Stimulated activated CD8-positive, alpha-beta memory T cell treated with anti-CD3 and anti-CD28 coated beads, Interleukin-7, amount 100 ng/mL, for 4 hours (primary cell): ENCODE results near the gene LDLRAD1.
"Not testable (repeated sequence)": the region's sequence is repeated elsewhere in the genome, so short reads cannot be mapped to it uniquely, and the experiment has no call there.

Experiments used
- DNase-seq, 2 donors: peaks; one replicate each; pipeline ENCODE4 v3.0.0-alpha.2; 2020; ENCODE audit warnings: low read depth in 2 of 2

The LDLRAD1 gene

GRCh38 chr1:53992085-53992874, 25.7 kb downstream of the LDLRAD1 start:
- DNase-seq, result no peak

- DNase-seq, result no peak
Observed at GRCh38 chr1:53987880-53988279, 30.1 kb downstream of the LDLRAD1 start.

GRCh38 chr1:53986458-53986857, 31.5 kb downstream of the LDLRAD1 start:
- no peak for DNase-seq

- DNase-seq, result no peak
Observed at GRCh38 chr1:53984726-53985125, 33.3 kb downstream of the LDLRAD1 start.

GRCh38 chr1:53982763-53983104, 35.3 kb downstream of the LDLRAD1 start:
- DNase-seq, result no peak

GRCh38 chr1:53982034-53982762, 35.8 kb downstream of the LDLRAD1 start:
- no peak for DNase-seq

- no peak for DNase-seq
Observed at GRCh38 chr1:53981220-53981619, 36.8 kb downstream of the LDLRAD1 start.

GRCh38 chr1:53979712-53980450, 38.1 kb downstream of the LDLRAD1 start:
- no peak for DNase-seq

- DNase-seq, result no peak
Observed at GRCh38 chr1:53975861-53976260, 42.1 kb downstream of the LDLRAD1 start.

- no peak for DNase-seq
Observed at GRCh38 chr1:53971718-53972117, 46.3 kb downstream of the LDLRAD1 start.

- DNase-seq, result not testable (repeated sequence)
Observed at GRCh38 chr1:53969323-53969722, 48.7 kb downstream of the LDLRAD1 start.

GRCh38 chr1:53968125-53968513, 49.9 kb downstream of the LDLRAD1 start:
- no peak for DNase-seq

- no peak for DNase-seq
Observed at GRCh38 chr1:53967409-53968124, 50.4 kb downstream of the LDLRAD1 start.

- no peak for DNase-seq
Observed at GRCh38 chr1:53966794-53967193, 51.2 kb downstream of the LDLRAD1 start.

- no peak for DNase-seq
Observed at GRCh38 chr1:53964109-53964508, 53.9 kb downstream of the LDLRAD1 start.

- no peak for DNase-seq
Observed at GRCh38 chr1:53963460-53963859, 54.5 kb downstream of the LDLRAD1 start.

- no peak for DNase-seq
Observed at GRCh38 chr1:53962395-53962794, 55.6 kb downstream of the LDLRAD1 start.

- no peak for DNase-seq
Observed at GRCh38 chr1:53959664-53960250, 58.2 kb downstream of the LDLRAD1 start.
